SK-N-SH (cell line): ENCODE measurements around the gene ELAC1.

Experiments used
- CHD2 ChIP-seq: fragments of 150-350 bp; IDR thresholded peaks from 2 replicates; pipeline ENCODE4 v1.6.1; 2018; ENCODE audit warnings: low read length; ENCODE audit not compliant: partially characterized antibody
- CTCF ChIP-seq: fragments of 200-600 bp; sonication (generic); IDR thresholded peaks from 2 replicates; pipeline ENCODE4 v1.6.1; 2017; ENCODE audit warnings: antibody characterized with exemption, mild to moderate bottlenecking, moderate library complexity
- ELF1 ChIP-seq: IDR thresholded peaks from 2 replicates; pipeline ENCODE4 v1.4.0; 2012
- EZH2phosphoT487 ChIP-seq: fragments of 200-600 bp; sonication (generic); IDR thresholded peaks from 2 replicates; pipeline ENCODE4 v1.6.1; 2017; ENCODE audit warnings: low read depth, mixed run types, mild to moderate bottlenecking, antibody characterized with exemption, moderate library complexity, borderline replicate concordance
- GABPA ChIP-seq: IDR thresholded peaks from 2 replicates; pipeline ENCODE4 v1.4.0; 2012; ENCODE audit warnings: low read depth, mild to moderate bottlenecking
- IRF3 ChIP-seq: fragments of 150-350 bp; IDR thresholded peaks from 2 replicates; pipeline ENCODE4 v1.6.1; 2016; ENCODE audit warnings: mild to moderate bottlenecking, low read depth, low read length
- JUND ChIP-seq: IDR thresholded peaks from 2 replicates; pipeline ENCODE4 v1.4.0; 2012
- POLR2AphosphoS5 ChIP-seq: IDR thresholded peaks from 2 replicates; pipeline ENCODE4 v1.6.1; 2012; ENCODE audit warnings: low read depth, low read length
- RAD21 ChIP-seq: IDR thresholded peaks from 2 replicates; pipeline ENCODE4 v1.6.1; 2012; ENCODE audit warnings: mild to moderate bottlenecking, low read length
- YY1 ChIP-seq: IDR thresholded peaks from 2 replicates; pipeline ENCODE4 v1.4.0; 2012; ENCODE audit warnings: low read depth, mild to moderate bottlenecking

GRCh38 chr18:50992351-50992762 is 24.5 kb downstream of the ELAC1 start:
- no peak for TF ChIP-seq JUND
- no peak for TF ChIP-seq CTCF
- no peak for TF ChIP-seq EZH2phosphoT487
- no peak for TF ChIP-seq ELF1
- TF ChIP-seq IRF3 = no peak
- TF ChIP-seq POLR2AphosphoS5 = no peak
- no peak for TF ChIP-seq GABPA
- no peak for TF ChIP-seq CHD2
- TF ChIP-seq RAD21 = no peak
- no peak for TF ChIP-seq YY1
